ENCODE measurements around the gene ATF4.

ATF4 gene

GRCh38 chr22:39481054-39481453 lies 39.3 kb upstream of the ATF4 start:
- peaks cover 56% of the 10 kb centered on the region for H3K79me2 ChIP-seq (ENCODE audit: control insufficient read depth, low read length)

DNA sequence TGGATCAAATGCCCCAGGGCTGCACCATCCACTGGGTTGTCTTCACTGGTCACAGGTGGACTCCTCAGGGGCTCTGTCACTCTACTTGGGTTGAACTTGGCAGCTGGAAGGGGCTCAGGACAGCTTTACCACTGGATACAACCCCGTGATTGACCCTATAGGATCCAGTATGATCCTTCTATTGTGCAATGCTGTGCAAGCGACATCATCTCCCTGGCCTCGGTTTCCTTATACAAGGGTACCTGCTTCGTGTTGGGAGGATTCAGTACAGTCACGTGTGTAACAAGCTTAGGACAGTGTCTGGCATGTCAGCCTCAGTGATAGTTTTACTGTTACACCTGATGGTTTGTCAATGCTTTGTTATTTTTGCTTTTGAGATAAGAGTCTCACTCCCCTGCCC lies 38.8 kb upstream of the ATF4 start:
- TF ChIP-seq, protein P1, sequence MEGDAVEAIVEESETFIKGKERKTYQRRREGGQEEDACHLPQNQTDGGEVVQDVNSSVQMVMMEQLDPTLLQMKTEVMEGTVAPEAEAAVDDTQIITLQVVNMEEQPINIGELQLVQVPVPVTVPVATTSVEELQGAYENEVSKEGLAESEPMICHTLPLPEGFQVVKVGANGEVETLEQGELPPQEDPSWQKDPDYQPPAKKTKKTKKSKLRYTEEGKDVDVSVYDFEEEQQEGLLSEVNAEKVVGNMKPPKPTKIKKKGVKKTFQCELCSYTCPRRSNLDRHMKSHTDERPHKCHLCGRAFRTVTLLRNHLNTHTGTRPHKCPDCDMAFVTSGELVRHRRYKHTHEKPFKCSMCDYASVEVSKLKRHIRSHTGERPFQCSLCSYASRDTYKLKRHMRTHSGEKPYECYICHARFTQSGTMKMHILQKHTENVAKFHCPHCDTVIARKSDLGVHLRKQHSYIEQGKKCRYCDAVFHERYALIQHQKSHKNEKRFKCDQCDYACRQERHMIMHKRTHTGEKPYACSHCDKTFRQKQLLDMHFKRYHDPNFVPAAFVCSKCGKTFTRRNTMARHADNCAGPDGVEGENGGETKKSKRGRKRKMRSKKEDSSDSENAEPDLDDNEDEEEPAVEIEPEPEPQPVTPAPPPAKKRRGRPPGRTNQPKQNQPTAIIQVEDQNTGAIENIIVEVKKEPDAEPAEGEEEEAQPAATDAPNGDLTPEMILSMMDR (IDR thresholded peaks at IDR 0.05; ENCODE audit: low read depth, low read length, poor library complexity, severe bottlenecking), result no peak
- TF ChIP-seq EZH2phosphoT487 (IDR thresholded peaks at IDR 0.05; ENCODE audit: borderline replicate concordance, low read length), result no peak
- H3K4me1 ChIP-seq (ENCODE audit: control insufficient read depth, low read length), result no peaks in the 10 kb centered on the region
- no peak overlapping the region for H3K27ac ChIP-seq (ENCODE audit: low read depth, low read length)
- no peaks in the 10 kb centered on the region for H3K9me3 ChIP-seq (ENCODE audit: control insufficient read depth, insufficient read depth, low read length)
- no peak overlapping the region for H3K4me3 ChIP-seq (ENCODE audit: low read length)
- peaks cover 46% of the 10 kb centered on the region for H3K36me3 ChIP-seq (ENCODE audit: control insufficient read depth, low read length)
- H3K79me2 ChIP-seq (ENCODE audit: control insufficient read depth, low read length), result peaks cover 51% of the 10 kb centered on the region
- no peaks in the 10 kb centered on the region for H3F3A ChIP-seq (ENCODE audit: control insufficient read depth, insufficient read depth)
- no peaks in the 10 kb centered on the region for H3K9me2 ChIP-seq (replicated peaks; ENCODE audit: control insufficient read depth, low read length)
- no peak overlapping the region for H3K4me2 ChIP-seq (ENCODE audit: low read length)
- no peaks in the 10 kb centered on the region for H3K27me3 ChIP-seq (ENCODE audit: control insufficient read depth, low read length)
- H4K20me1 ChIP-seq (ENCODE audit: control insufficient read depth, insufficient read depth, low read depth, low read length), result no peaks in the 10 kb centered on the region

More at GRCh38 chr22:39481054-39481453, 39.3 kb upstream of the ATF4 start:
- Histone ChIP-seq H3K4me1 (ENCODE audit: control insufficient read depth, low read length) (no peaks in the 10 kb centered on the region), H3K9me2 (replicated peaks; ENCODE audit: control insufficient read depth, low read length) (no peaks in the 10 kb centered on the region), H3K9me3 (ENCODE audit: control insufficient read depth, insufficient read depth, low read length) (no peaks in the 10 kb centered on the region), H3F3A (ENCODE audit: control insufficient read depth, insufficient read depth) (no peaks in the 10 kb centered on the region), H3K4me2 (ENCODE audit: low read length) (no peak overlapping the region), H3K27me3 (ENCODE audit: control insufficient read depth, low read length) (no peaks in the 10 kb centered on the region), H3K27ac (ENCODE audit: low read depth, low read length) (no peak overlapping the region), H3K36me3 (ENCODE audit: control insufficient read depth, low read length) (peaks cover 51% of the 10 kb centered on the region), H3K4me3 (ENCODE audit: low read length) (no peak overlapping the region), H4K20me1 (ENCODE audit: control insufficient read depth, insufficient read depth, low read depth, low read length) (no peaks in the 10 kb centered on the region)
- TF ChIP-seq, protein P1 (IDR thresholded peaks at IDR 0.05; ENCODE audit: low read depth, low read length, poor library complexity, severe bottlenecking), result no peak

DNA sequence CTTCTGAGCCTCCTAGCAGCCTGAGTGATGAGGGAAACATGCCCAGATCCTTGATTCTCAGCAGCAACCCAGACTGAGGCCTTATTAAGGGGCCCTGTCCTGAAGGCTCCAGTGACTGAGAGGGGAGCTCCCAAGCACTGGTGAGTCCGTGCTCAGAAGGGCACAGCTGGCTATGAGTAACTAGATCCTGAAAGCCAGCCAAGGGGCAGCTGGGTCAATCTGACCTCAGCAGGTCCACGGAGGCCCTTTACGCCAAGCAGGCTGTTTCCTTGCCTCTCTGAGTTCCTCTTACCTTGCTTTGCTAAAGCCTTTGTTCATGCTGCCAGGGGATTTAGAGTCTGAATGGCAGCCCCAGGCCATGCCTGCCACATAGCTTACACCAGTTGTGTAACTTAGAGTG lies 37.6 kb upstream of the ATF4 start:
- H4K20me1 ChIP-seq (ENCODE audit: control insufficient read depth, insufficient read depth, low read depth, low read length), result no peaks in the 10 kb centered on the region
- H3K4me3 ChIP-seq (ENCODE audit: low read length), result no peak overlapping the region
- H3F3A ChIP-seq (ENCODE audit: control insufficient read depth, insufficient read depth), result no peaks in the 10 kb centered on the region
- TF ChIP-seq, protein P1 (IDR thresholded peaks at IDR 0.05; ENCODE audit: low read depth, low read length, poor library complexity, severe bottlenecking), result no peak
- TF ChIP-seq EZH2phosphoT487 (IDR thresholded peaks at IDR 0.05; ENCODE audit: borderline replicate concordance, low read length), result no peak
- no peaks in the 10 kb centered on the region for H3K27me3 ChIP-seq (ENCODE audit: control insufficient read depth, low read length)
- no peaks in the 10 kb centered on the region for H3K4me1 ChIP-seq (ENCODE audit: control insufficient read depth, low read length)
- H3K9me3 ChIP-seq (ENCODE audit: control insufficient read depth, insufficient read depth, low read length), result no peaks in the 10 kb centered on the region
- H3K79me2 ChIP-seq (ENCODE audit: control insufficient read depth, low read length), result peaks cover 40% of the 10 kb centered on the region
- H3K9me2 ChIP-seq (replicated peaks; ENCODE audit: control insufficient read depth, low read length), result no peaks in the 10 kb centered on the region
- H3K4me2 ChIP-seq (ENCODE audit: low read length), result no peak overlapping the region
- peaks cover 36% of the 10 kb centered on the region for H3K36me3 ChIP-seq (ENCODE audit: control insufficient read depth, low read length)
- no peak overlapping the region for H3K27ac ChIP-seq (ENCODE audit: low read depth, low read length)

Data from DOHH2 (cell line).